ENCODE results near the gene CD22. TPM values are rescaled to one million over a fixed set of nuclear protein-coding genes. Genes with fewer than 3 reads are reported as not detected.

The CD22 gene
- total and polyA plus RNA-seq, 2 of the 13 experiments (the other 11 are each of a cell fraction or from before 2014, with no cell fraction given), result 0.71 to 1.7 TPM

- TF ChIP-seq ZNF770 (CRISPR knock-in tag; IDR thresholded peaks at IDR 0.05) (peak; percentile 89), GMEB1 (CRISPR knock-in tag; IDR thresholded peaks at IDR 0.05; ENCODE audit: borderline replicate concordance) (no peak), MLX (CRISPR knock-in tag; IDR thresholded peaks at IDR 0.05) (0 out of 2 replicates have a peak, but pooled peaks have one; percentile 17), ZMYM3 (CRISPR knock-in tag; IDR thresholded peaks at IDR 0.05) (peak; percentile 80), REPIN1 (CRISPR knock-in tag; IDR thresholded peaks at IDR 0.05; ENCODE audit: borderline replicate concordance, low read depth) (peak; percentile 24; the same call in 1 of the 2 replicates), ZBTB38 (CRISPR knock-in tag; IDR thresholded peaks at IDR 0.05) (peak; percentile 68; the same call in 1 of the 2 replicates), RELA (CRISPR knock-in tag; IDR thresholded peaks at IDR 0.05) (no peak), ZNF350 (CRISPR knock-in tag; IDR thresholded peaks at IDR 0.05; ENCODE audit: borderline replicate concordance, low read depth) (peak; percentile 38; the same call in 1 of the 2 replicates), SRF (IDR thresholded peaks at IDR 0.05; ENCODE audit: low read depth, low read length) (no peak), ZBTB1 (CRISPR knock-in tag; IDR thresholded peaks at IDR 0.05; ENCODE audit: borderline replicate concordance) (no peak), THRA (CRISPR knock-in tag; IDR thresholded peaks at IDR 0.05; ENCODE audit: borderline replicate concordance) (no peak), ZNF609 (CRISPR knock-in tag; IDR thresholded peaks at IDR 0.05; ENCODE audit: borderline replicate concordance) (0 out of 2 replicates have a peak, but pooled peaks have one; percentile 31), CSRNP2 (CRISPR knock-in tag; conservative IDR thresholded peaks at IDR 0.05; ENCODE audit: low read depth) (no peak), ZNF501 (CRISPR knock-in tag; IDR thresholded peaks at IDR 0.05) (0 out of 2 replicates have a peak, but pooled peaks have one; percentile 31), ZNF709 (CRISPR knock-in tag; IDR thresholded peaks at IDR 0.05) (no peak)
These were observed 22.3 kb upstream of the CD22 start (continued) for GRCh38 chr19:35306473-35307246.

Measured in HepG2 (cell line).